ENCODE measurements around the gene COMT.

Gene COMT

GRCh38 chr22:19981961-19982920 is 40.7 kb downstream of the COMT start:
- H3K36me3 ChIP-seq (replicated peaks) = no peaks in the 10 kb centered on the region
- in situ Hi-C loops (cut with HindIII; ENCODE audit: low pct_ligation_motif_present, low sequenced_read_pairs) = no loop called here

GRCh38 chr22:19982991-19983578 is 41.5 kb downstream of the COMT start:
- H3K36me3 ChIP-seq (replicated peaks) = no peaks in the 10 kb centered on the region
- H3K27ac ChIP-seq = no peak overlapping the region
- DNase-seq = no peak
- H3K4me3 ChIP-seq (ENCODE audit: low read depth, low read length) = no peak overlapping the region
- in situ Hi-C loops (cut with HindIII; ENCODE audit: low pct_ligation_motif_present, low sequenced_read_pairs) = no loop called here
- H3K27me3 ChIP-seq (replicated peaks) = no peaks in the 10 kb centered on the region
- no peak for TF ChIP-seq CTCF (IDR thresholded peaks at IDR 0.05; ENCODE audit: low read depth, low read length, missing control alignments)

More at GRCh38 chr22:19981961-19982920, 40.7 kb downstream of the COMT start:
- Histone ChIP-seq H3K4me3 (ENCODE audit: low read depth, low read length) (no peak overlapping the region), H3K27me3 (replicated peaks) (no peaks in the 10 kb centered on the region), H3K27ac (no peak overlapping the region)
- no peak for DNase-seq
- no peak for TF ChIP-seq CTCF (IDR thresholded peaks at IDR 0.05; ENCODE audit: low read depth, low read length, missing control alignments)

GRCh38 chr22:19983741-19984140 is 42.2 kb downstream of the COMT start:
- no peak for TF ChIP-seq CTCF (IDR thresholded peaks at IDR 0.05; ENCODE audit: low read depth, low read length, missing control alignments)
- no peaks in the 10 kb centered on the region for H3K27me3 ChIP-seq (replicated peaks)
- DNase-seq = no peak
- in situ Hi-C loops (cut with HindIII; ENCODE audit: low pct_ligation_motif_present, low sequenced_read_pairs) = no loop called here
- no peaks in the 10 kb centered on the region for H3K36me3 ChIP-seq (replicated peaks)
- H3K27ac ChIP-seq = no peak overlapping the region
- H3K4me3 ChIP-seq (ENCODE audit: low read depth, low read length) = no peak overlapping the region

GRCh38 chr22:19984201-19984753 is 42.7 kb downstream of the COMT start:
- Histone ChIP-seq H3K4me3 (ENCODE audit: low read depth, low read length) (no peak overlapping the region), H3K27ac (no peak overlapping the region), H3K27me3 (replicated peaks) (no peaks in the 10 kb centered on the region), H3K36me3 (replicated peaks) (no peaks in the 10 kb centered on the region)
- DNase-seq = peak; percentile 60
- in situ Hi-C loops (cut with HindIII; ENCODE audit: low pct_ligation_motif_present, low sequenced_read_pairs) = no loop called here
- no peak for TF ChIP-seq CTCF (IDR thresholded peaks at IDR 0.05; ENCODE audit: low read depth, low read length, missing control alignments)

GRCh38 chr22:19984851-19985811 is 43.6 kb downstream of the COMT start:
- in situ Hi-C loops (cut with HindIII; ENCODE audit: low pct_ligation_motif_present, low sequenced_read_pairs) = no loop called here
- Histone ChIP-seq H3K27me3 (replicated peaks) (no peaks in the 10 kb centered on the region), H3K27ac (no peak overlapping the region)

More at GRCh38 chr22:19984851-19985811, 43.6 kb downstream of the COMT start:
- H3K36me3 ChIP-seq (replicated peaks) = no peaks in the 10 kb centered on the region
- no peak for TF ChIP-seq CTCF (IDR thresholded peaks at IDR 0.05; ENCODE audit: low read depth, low read length, missing control alignments)
- DNase-seq = no peak
- no peak overlapping the region for H3K4me3 ChIP-seq (ENCODE audit: low read depth, low read length)

Measured in brain microvascular endothelial cell (primary cell).